Activated T-cell treated with anti-CD3 and anti-CD28 coated beads for 1 hour (primary cell): Measurements from ENCODE around the gene OXNAD1.
A peak's percentile ranks its signal among the peaks of the same experiment; 100 is the strongest.

Source experiments
- DNase-seq: peaks from one replicate; pipeline ENCODE4 v3.0.0-alpha.2; 2020; ENCODE audit warnings: low read depth

OXNAD1 gene

GRCh38 chr3:16247282-16248061, 17.5 kb upstream of the OXNAD1 start:
- DNase-seq: peak; percentile 68

- DNase-seq: no peak
Measured at GRCh38 chr3:16248556-16248955, 16.5 kb upstream of the OXNAD1 start.

- DNase-seq: no peak
Measured at GRCh38 chr3:16249336-16249735, 15.7 kb upstream of the OXNAD1 start.

GRCh38 chr3:16249886-16250285, 15.1 kb upstream of the OXNAD1 start:
- DNase-seq: no peak

GRCh38 chr3:16251316-16252085, 13.5 kb upstream of the OXNAD1 start:
- DNase-seq: no peak

GRCh38 chr3:16252243-16252978, 12.6 kb upstream of the OXNAD1 start:
- DNase-seq: no peak

- no peak for DNase-seq
Measured at GRCh38 chr3:16252988-16253387, 12.0 kb upstream of the OXNAD1 start.

GRCh38 chr3:16253601-16254000, 11.4 kb upstream of the OXNAD1 start:
- DNase-seq: no peak

GRCh38 chr3:16254916-16255315, 10.1 kb upstream of the OXNAD1 start:
- DNase-seq: no peak

- DNase-seq: no peak
Measured at GRCh38 chr3:16255326-16255725, 9.7 kb upstream of the OXNAD1 start.

- no peak for DNase-seq
Measured at GRCh38 chr3:16255726-16256125, 9.3 kb upstream of the OXNAD1 start.

GRCh38 chr3:16257309-16257708, 7.7 kb upstream of the OXNAD1 start:
- no peak for DNase-seq

GRCh38 chr3:16258177-16258576, 6.8 kb upstream of the OXNAD1 start:
- DNase-seq: no peak

GRCh38 chr3:16258866-16259265, 6.1 kb upstream of the OXNAD1 start:
- DNase-seq: no peak

- no peak for DNase-seq
Measured at GRCh38 chr3:16260046-16260445, 5.0 kb upstream of the OXNAD1 start.

GRCh38 chr3:16262174-16262573, 2.8 kb upstream of the OXNAD1 start:
- DNase-seq: no peak

- DNase-seq: no peak
Measured at GRCh38 chr3:16264174-16264707, 771 bp upstream of the OXNAD1 start.

- no peak for DNase-seq
Measured at GRCh38 chr3:16265455-16265786, 409 bp downstream of the OXNAD1 start.

- DNase-seq: no peak
Measured at GRCh38 chr3:16266714-16267113, 1.7 kb downstream of the OXNAD1 start.

- no peak for DNase-seq
Measured at GRCh38 chr3:16270855-16271254, 5.8 kb downstream of the OXNAD1 start.

GRCh38 chr3:16272588-16272987, 7.6 kb downstream of the OXNAD1 start:
- no peak for DNase-seq

GRCh38 chr3:16273867-16274266, 8.9 kb downstream of the OXNAD1 start:
- no peak for DNase-seq

GRCh38 chr3:16277471-16277870, 12.5 kb downstream of the OXNAD1 start:
- DNase-seq: no peak
